Mesenchymal stem cell (in vitro differentiated cells and primary cell): ENCODE data around the gene GJA5.

Source experiments
- DNase-seq: peaks from one replicate; pipeline ENCODE4 v3.0.0-alpha.2; 2013
- H2AFZ ChIP-seq: one replicate; pipeline ENCODE4 v1.6.1; 2013; ENCODE audit warnings: low read depth, mild to moderate bottlenecking, control low read depth, inconsistent platforms, low read length, moderate library complexity
- H2AK5ac ChIP-seq: 2 replicates; pipeline ENCODE4 v1.6.1; 2013; ENCODE audit warnings: low read length, moderate library complexity, mild to moderate bottlenecking, inconsistent platforms; ENCODE audit not compliant: severe bottlenecking
- H2BK120ac ChIP-seq: one replicate; pipeline ENCODE4 v1.6.1; 2013; ENCODE audit warnings: low read depth, mild to moderate bottlenecking, inconsistent platforms, low read length, moderate library complexity
- H2BK12ac ChIP-seq, 2 experiments: one replicate each; pipeline ENCODE4 v1.6.1; 2013; ENCODE audit warnings: inconsistent platforms in 2 of 2, low read length in 2 of 2, mild to moderate bottlenecking in 2 of 2, moderate library complexity in 2 of 2, control low read depth in 1 of 2
- H2BK15ac ChIP-seq: one replicate; pipeline ENCODE4 v1.6.1; 2013; ENCODE audit warnings: mild to moderate bottlenecking, low read depth, inconsistent platforms; ENCODE audit not compliant: poor library complexity, severe bottlenecking
- H2BK5ac ChIP-seq: 2 replicates; pipeline ENCODE4 v1.6.1; 2013; ENCODE audit warnings: low read depth, mild to moderate bottlenecking, low read length, control low read depth, inconsistent platforms; ENCODE audit not compliant: poor library complexity, severe bottlenecking
- H3K14ac ChIP-seq, 2 experiments: one replicate each; pipeline ENCODE4 v1.6.1; 2013; ENCODE audit warnings: inconsistent platforms in 2 of 2, low read length in 2 of 2, control low read depth in 1 of 2, mild to moderate bottlenecking in 1 of 2, moderate library complexity in 1 of 2
- H3K18ac ChIP-seq, 2 experiments: one replicate each; pipeline ENCODE4 v1.6.1; 2013; ENCODE audit warnings: inconsistent platforms in 2 of 2, low read length in 2 of 2, control low read depth in 1 of 2, low read depth in 1 of 2, mild to moderate bottlenecking in 1 of 2
- H3K23ac ChIP-seq, 2 experiments: one replicate each; pipeline ENCODE4 v1.6.1; 2013; ENCODE audit warnings: inconsistent platforms in 2 of 2, low read length in 2 of 2, mild to moderate bottlenecking in 2 of 2, moderate library complexity in 2 of 2, control low read depth in 1 of 2
- H3K27ac ChIP-seq: 2 replicates; pipeline ENCODE4 v1.5.1; 2013; ENCODE audit warnings: mild to moderate bottlenecking, moderate library complexity, low read length, control low read depth, inconsistent platforms; ENCODE audit not compliant: poor library complexity, severe bottlenecking
- H3K27me3 ChIP-seq, 2 experiments: 2 replicates each; pipeline versions ENCODE4 v1.6.1 to v1.7.0; 2013; ENCODE audit warnings: low read length in 2 of 2, mild to moderate bottlenecking in 2 of 2, moderate library complexity in 2 of 2, control low read depth in 1 of 2, inconsistent platforms in 1 of 2; ENCODE audit not compliant: control insufficient read depth in 1 of 2, insufficient read depth in 1 of 2
- H3K36me3 ChIP-seq, 2 experiments: 2 replicates each; pipeline versions ENCODE4 v1.6.1 to v1.7.0; 2013; ENCODE audit warnings: low read length in 2 of 2, control low read depth in 1 of 2, inconsistent platforms in 1 of 2, low read depth in 1 of 2, mild to moderate bottlenecking in 1 of 2; ENCODE audit not compliant: insufficient read depth in 2 of 2, control insufficient read depth in 1 of 2
- H3K4ac ChIP-seq, 2 experiments: one replicate each; pipeline ENCODE4 v1.6.1; 2013; ENCODE audit warnings: inconsistent platforms in 2 of 2, low read length in 2 of 2, mild to moderate bottlenecking in 2 of 2, moderate library complexity in 2 of 2, control low read depth in 1 of 2, low read depth in 1 of 2
- H3K4me1 ChIP-seq: 2 replicates; pipeline ENCODE4 v1.6.1; 2013; ENCODE audit warnings: low read depth, low read length, control low read depth; ENCODE audit not compliant: control insufficient read depth, insufficient read depth
- H3K4me2 ChIP-seq: 2 replicates; pipeline ENCODE4 v1.6.1; 2013; ENCODE audit warnings: low read length, mild to moderate bottlenecking, inconsistent platforms; ENCODE audit not compliant: poor library complexity, severe bottlenecking
- H3K4me3 ChIP-seq, 2 experiments: 2 replicates each; pipeline versions ENCODE4 v1.5.1 to v1.7.0; 2013; ENCODE audit warnings: low read length in 2 of 2, mild to moderate bottlenecking in 2 of 2, control low read depth in 1 of 2, low read depth in 1 of 2; ENCODE audit not compliant: insufficient read depth in 1 of 2
- H3K79me1 ChIP-seq: replicated peaks from 2 replicates; pipeline ENCODE4 v1.6.1; 2013; ENCODE audit warnings: mild to moderate bottlenecking, control low read depth, low read length, inconsistent platforms; ENCODE audit not compliant: poor library complexity, severe bottlenecking
- H3K9ac ChIP-seq: 2 replicates; pipeline ENCODE4 v1.7.0; 2013; ENCODE audit warnings: mild to moderate bottlenecking, low read length, moderate library complexity
- H3K9me3 ChIP-seq: 2 replicates; pipeline ENCODE4 v1.7.0; 2013; ENCODE audit warnings: mild to moderate bottlenecking, low read length; ENCODE audit not compliant: control insufficient read depth
- H4K8ac ChIP-seq: one replicate; pipeline ENCODE4 v1.6.1; 2013; ENCODE audit warnings: inconsistent platforms, mild to moderate bottlenecking, low read length, moderate library complexity
- H4K91ac ChIP-seq: one replicate; pipeline ENCODE4 v1.6.1; 2013; ENCODE audit warnings: mild to moderate bottlenecking, low read length, inconsistent platforms
- WGBS: methylation state at CpG from one replicate; pipeline ENCODE4 v1.1.7; 2013; ENCODE audit warnings: mixed read lengths; 5-methylcytosine and 5-hydroxymethylcytosine counted together

The GJA5 gene

GRCh38 chr1:147791876-147792275, 31.5 kb upstream of the GJA5 start:
- H3K36me3 ChIP-seq = no peaks in the 10 kb centered on the region
- WGBS = no CpG with 5 or more reads among the region's 1 CpG
- no peak overlapping the region for H4K8ac ChIP-seq

GRCh38 chr1:147787765-147788164, 27.4 kb upstream of the GJA5 start:
- Histone ChIP-seq H3K4ac (no peak overlapping the region), H2BK120ac (no peak overlapping the region), H2BK15ac (no peak overlapping the region), H3K36me3 (no peaks in the 10 kb centered on the region), H3K4me3 (no peak overlapping the region), H4K91ac (no peak overlapping the region), H3K4me2 (no peak overlapping the region), H3K79me1 (no peaks in the 10 kb centered on the region), H3K27me3 (peaks cover 6 to 46% of the 10 kb centered on the region in 2 experiments), H4K8ac (no peak overlapping the region), H3K23ac (no peak overlapping the region), H2BK12ac (no peak overlapping the region), H3K4me1 (no peaks in the 10 kb centered on the region), H3K14ac (peak overlapping the region in 1 of 2 experiments; percentile 6), H3K27ac (no peak overlapping the region), H2AFZ (no peak overlapping the region), H3K18ac (no peak overlapping the region), H3K9ac (no peak overlapping the region), H3K9me3 (no peaks in the 10 kb centered on the region), H2AK5ac (no peak overlapping the region), H2BK5ac (no peak overlapping the region)
- DNase-seq = no peak
- 100% methylated on average over 2 of the region's 2 CpGs for WGBS

More at GRCh38 chr1:147791876-147792275, 31.5 kb upstream of the GJA5 start:
- Histone ChIP-seq H3K9me3 (no peaks in the 10 kb centered on the region), H3K23ac (no peak overlapping the region), H3K27ac (no peak overlapping the region), H2BK12ac (no peak overlapping the region), H3K79me1 (no peaks in the 10 kb centered on the region), H3K4ac (no peak overlapping the region), H3K4me2 (no peak overlapping the region), H2BK120ac (no peak overlapping the region), H2AFZ (no peak overlapping the region), H3K4me3 (no peak overlapping the region), H3K27me3 (peaks cover under 1 to 28% of the 10 kb centered on the region in 2 experiments), H2BK5ac (no peak overlapping the region), H3K9ac (no peak overlapping the region), H2AK5ac (no peak overlapping the region), H4K91ac (no peak overlapping the region), H2BK15ac (no peak overlapping the region), H3K14ac (no peak overlapping the region), H3K18ac (no peak overlapping the region), H3K4me1 (no peaks in the 10 kb centered on the region)
- DNase-seq = no peak

- Histone ChIP-seq H2AFZ (no peak overlapping the region), H2BK15ac (no peak overlapping the region), H3K4me3 (no peak overlapping the region), H4K91ac (no peak overlapping the region), H3K36me3 (no peaks in the 10 kb centered on the region), H3K4ac (no peak overlapping the region), H2BK12ac (no peak overlapping the region), H2BK120ac (no peak overlapping the region), H4K8ac (no peak overlapping the region), H3K14ac (no peak overlapping the region), H3K9ac (no peak overlapping the region), H2AK5ac (no peak overlapping the region), H3K27ac (no peak overlapping the region), H2BK5ac (no peak overlapping the region), H3K23ac (no peak overlapping the region), H3K4me2 (no peak overlapping the region), H3K4me1 (no peaks in the 10 kb centered on the region), H3K9me3 (no peaks in the 10 kb centered on the region), H3K27me3 (peaks cover 6 to 54% of the 10 kb centered on the region in 2 experiments), H3K79me1 (no peaks in the 10 kb centered on the region), H3K18ac (no peak overlapping the region)
- WGBS = 69% methylated on average over 3 of the region's 3 CpGs
- no peak for DNase-seq
These were observed 26.1 kb upstream of the GJA5 start for GRCh38 chr1:147786536-147786935.

GRCh38 chr1:147785794-147786506, 25.5 kb upstream of the GJA5 start:
- H2AK5ac ChIP-seq = no peak overlapping the region

More at GRCh38 chr1:147785794-147786506, 25.5 kb upstream of the GJA5 start:
- H2AFZ ChIP-seq = no peak overlapping the region
- no peak overlapping the region for H3K23ac ChIP-seq
- H2BK5ac ChIP-seq = no peak overlapping the region
- H4K8ac ChIP-seq = no peak overlapping the region
- H3K9ac ChIP-seq = no peak overlapping the region
- 87% methylated on average over 4 of the region's 7 CpGs for WGBS
- H3K14ac ChIP-seq = no peak overlapping the region
- H3K79me1 ChIP-seq = no peaks in the 10 kb centered on the region
- peaks cover 9 to 54% of the 10 kb centered on the region in 2 experiments for H3K27me3 ChIP-seq
- no peak overlapping the region for H2BK15ac ChIP-seq
- H4K91ac ChIP-seq = no peak overlapping the region
- no peaks in the 10 kb centered on the region for H3K4me1 ChIP-seq
- DNase-seq = no peak
- H3K18ac ChIP-seq = no peak overlapping the region
- no peak overlapping the region for H3K4me3 ChIP-seq
- H3K4ac ChIP-seq = no peak overlapping the region
- H3K9me3 ChIP-seq = no peaks in the 10 kb centered on the region
- no peak overlapping the region for H3K27ac ChIP-seq
- no peak overlapping the region for H2BK120ac ChIP-seq
- no peak overlapping the region for H2BK12ac ChIP-seq
- no peak overlapping the region for H3K4me2 ChIP-seq
- H3K36me3 ChIP-seq = no peaks in the 10 kb centered on the region
